ENCODE data around the gene ITPRIP.

Gene ITPRIP

DNA sequence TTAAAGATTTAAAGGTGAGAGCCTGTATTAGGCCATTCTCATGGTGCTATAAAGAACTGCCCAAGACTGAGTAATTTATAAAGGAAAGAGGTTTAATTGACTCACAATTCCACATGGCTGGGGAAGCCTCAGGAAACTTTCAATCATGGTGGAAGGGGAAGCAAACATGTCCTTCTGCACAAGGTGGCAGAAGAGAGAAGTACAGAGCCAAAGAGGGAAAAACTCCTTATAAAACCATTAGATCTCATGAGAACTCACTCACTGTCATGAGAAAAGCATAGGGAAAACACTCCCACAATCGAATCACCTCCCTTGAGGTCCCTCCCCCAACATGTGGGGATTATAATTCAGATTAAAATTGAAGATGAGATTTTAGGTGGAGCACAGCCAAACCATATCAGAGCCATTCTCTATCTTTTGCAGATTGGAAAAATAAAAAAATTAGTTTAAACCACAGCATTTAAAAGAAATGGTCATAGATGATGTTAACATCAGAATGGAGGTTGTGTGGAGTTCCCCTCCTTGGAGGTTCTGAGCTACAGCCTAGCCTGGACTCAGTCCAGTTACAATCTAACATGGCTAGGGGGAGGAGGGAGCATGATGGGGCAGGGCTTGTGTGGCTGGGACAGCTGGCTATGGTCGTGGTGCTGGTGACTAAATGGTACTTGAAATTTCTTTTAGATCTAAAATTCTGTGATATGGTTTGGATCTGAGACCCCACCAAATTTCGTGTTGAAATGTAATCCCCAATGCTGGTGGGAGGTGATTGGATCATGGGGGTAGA, 36.2 kb downstream of the ITPRIP start:
- Histone ChIP-seq H2BK15ac (ENCODE audit: low read depth, poor library complexity, severe bottlenecking) (peak overlapping the region; percentile 36), H2BK12ac (ENCODE audit: low read length in 2 of 2) (peak overlapping the region in 1 of 2 experiments; percentile 37), H3K9ac (ENCODE audit: low read length) (peak overlapping the region; percentile 91), H3K36me3 (ENCODE audit: control insufficient read depth in 1 of 2, insufficient read depth in 2 of 2, low read depth in 1 of 2, low read length in 2 of 2) (peaks cover 3 to 6% of the 10 kb centered on the region in 2 experiments), H2AK5ac (ENCODE audit: low read length, severe bottlenecking) (peak overlapping the region; percentile 68), H2BK5ac (ENCODE audit: low read depth, low read length, poor library complexity, severe bottlenecking) (no peak overlapping the region), H3K4me2 (ENCODE audit: low read length, poor library complexity, severe bottlenecking) (no peak overlapping the region), H4K8ac (ENCODE audit: low read length) (no peak overlapping the region), H3K23ac (ENCODE audit: low read length in 2 of 2) (no peak overlapping the region), H2BK120ac (ENCODE audit: low read depth, low read length) (no peak overlapping the region), H3K4me1 (ENCODE audit: control insufficient read depth, insufficient read depth, low read depth, low read length) (peaks cover 22% of the 10 kb centered on the region), H3K79me1 (replicated peaks; ENCODE audit: low read length, poor library complexity, severe bottlenecking) (no peaks in the 10 kb centered on the region), H4K91ac (ENCODE audit: low read length) (no peak overlapping the region), H2AFZ (ENCODE audit: low read depth, low read length) (no peak overlapping the region), H3K14ac (ENCODE audit: low read length in 2 of 2) (no peak overlapping the region), H3K18ac (ENCODE audit: low read depth in 1 of 2, low read length in 2 of 2) (no peak overlapping the region), H3K27me3 (ENCODE audit: control insufficient read depth in 1 of 2, insufficient read depth in 1 of 2, low read length in 2 of 2) (no peaks in the 10 kb centered on the region), H3K9me3 (ENCODE audit: control insufficient read depth, low read length) (no peaks in the 10 kb centered on the region), H3K4me3 (ENCODE audit: insufficient read depth in 1 of 2, low read depth in 1 of 2, low read length in 2 of 2) (no peak overlapping the region), H3K27ac (ENCODE audit: low read length, poor library complexity, severe bottlenecking) (no peak overlapping the region), H3K4ac (ENCODE audit: low read depth in 1 of 2, low read length in 2 of 2) (no peak overlapping the region)
- DNase-seq = no peak
- 79% methylated on average over 2 of the region's 3 CpGs for WGBS

GRCh38 chr10:104300736-104301292, 37.5 kb downstream of the ITPRIP start:
- Histone ChIP-seq H2BK15ac (ENCODE audit: low read depth, poor library complexity, severe bottlenecking) (no peak overlapping the region), H4K8ac (ENCODE audit: low read length) (peak overlapping the region; percentile 75), H3K4me1 (ENCODE audit: control insufficient read depth, insufficient read depth, low read depth, low read length) (peaks cover 21% of the 10 kb centered on the region), H2BK5ac (ENCODE audit: low read depth, low read length, poor library complexity, severe bottlenecking) (no peak overlapping the region), H3K79me1 (replicated peaks; ENCODE audit: low read length, poor library complexity, severe bottlenecking) (no peaks in the 10 kb centered on the region), H2BK12ac (ENCODE audit: low read length in 2 of 2) (peak overlapping the region; percentile 78 to 93), H2BK120ac (ENCODE audit: low read depth, low read length) (no peak overlapping the region), H2AFZ (ENCODE audit: low read depth, low read length) (no peak overlapping the region), H3K9ac (ENCODE audit: low read length) (peak overlapping the region; percentile 91), H3K27me3 (ENCODE audit: control insufficient read depth in 1 of 2, insufficient read depth in 1 of 2, low read length in 2 of 2) (no peaks in the 10 kb centered on the region), H3K4ac (ENCODE audit: low read depth in 1 of 2, low read length in 2 of 2) (peak overlapping the region in 1 of 2 experiments; percentile 77), H3K23ac (ENCODE audit: low read length in 2 of 2) (no peak overlapping the region), H3K4me3 (ENCODE audit: insufficient read depth in 1 of 2, low read depth in 1 of 2, low read length in 2 of 2) (peak overlapping the region in 1 of 2 experiments; percentile 52), H3K18ac (ENCODE audit: low read depth in 1 of 2, low read length in 2 of 2) (peak overlapping the region; percentile 34 to 86), H3K27ac (ENCODE audit: low read length, poor library complexity, severe bottlenecking) (peak overlapping the region; percentile 47), H3K4me2 (ENCODE audit: low read length, poor library complexity, severe bottlenecking) (peak overlapping the region; percentile 32), H2AK5ac (ENCODE audit: low read length, severe bottlenecking) (no peak overlapping the region), H3K36me3 (ENCODE audit: control insufficient read depth in 1 of 2, insufficient read depth in 2 of 2, low read depth in 1 of 2, low read length in 2 of 2) (no peaks in the 10 kb centered on the region), H3K14ac (ENCODE audit: low read length in 2 of 2) (no peak overlapping the region), H3K9me3 (ENCODE audit: control insufficient read depth, low read length) (no peaks in the 10 kb centered on the region), H4K91ac (ENCODE audit: low read length) (peak overlapping the region; percentile 85)
- WGBS = 35% methylated on average over 7 of the region's 7 CpGs
- DNase-seq = peak; percentile 98

GRCh38 chr10:104300002-104300735, 38.1 kb downstream of the ITPRIP start:
- H3K9ac ChIP-seq (ENCODE audit: low read length) = peak overlapping the region; percentile 91
- DNase-seq = peak; percentile 95
- H2BK120ac ChIP-seq (ENCODE audit: low read depth, low read length) = no peak overlapping the region
- no peaks in the 10 kb centered on the region for H3K36me3 ChIP-seq (ENCODE audit: control insufficient read depth in 1 of 2, insufficient read depth in 2 of 2, low read depth in 1 of 2, low read length in 2 of 2)
- H3K4ac ChIP-seq (ENCODE audit: low read depth in 1 of 2, low read length in 2 of 2) = peak overlapping the region; percentile 20 to 77
- H2BK5ac ChIP-seq (ENCODE audit: low read depth, low read length, poor library complexity, severe bottlenecking) = peak overlapping the region; percentile 60
- H2AK5ac ChIP-seq (ENCODE audit: low read length, severe bottlenecking) = peak overlapping the region; percentile 88
- peak overlapping the region; percentile 34 to 86 for H3K18ac ChIP-seq (ENCODE audit: low read depth in 1 of 2, low read length in 2 of 2)
- H4K8ac ChIP-seq (ENCODE audit: low read length) = peak overlapping the region; percentile 75
- peaks cover 19% of the 10 kb centered on the region for H3K4me1 ChIP-seq (ENCODE audit: control insufficient read depth, insufficient read depth, low read depth, low read length)
- no peak overlapping the region for H2AFZ ChIP-seq (ENCODE audit: low read depth, low read length)
- no peaks in the 10 kb centered on the region for H3K79me1 ChIP-seq (replicated peaks; ENCODE audit: low read length, poor library complexity, severe bottlenecking)
- H3K14ac ChIP-seq (ENCODE audit: low read length in 2 of 2) = no peak overlapping the region
- H3K9me3 ChIP-seq (ENCODE audit: control insufficient read depth, low read length) = no peaks in the 10 kb centered on the region
- 50% methylated on average over 12 of the region's 12 CpGs for WGBS
- peak overlapping the region; percentile 85 for H4K91ac ChIP-seq (ENCODE audit: low read length)
- H3K27ac ChIP-seq (ENCODE audit: low read length, poor library complexity, severe bottlenecking) = peak overlapping the region; percentile 47
- H2BK12ac ChIP-seq (ENCODE audit: low read length in 2 of 2) = peak overlapping the region; percentile 78 to 93
- H3K4me2 ChIP-seq (ENCODE audit: low read length, poor library complexity, severe bottlenecking) = no peak overlapping the region
- H2BK15ac ChIP-seq (ENCODE audit: low read depth, poor library complexity, severe bottlenecking) = no peak overlapping the region
- H3K4me3 ChIP-seq (ENCODE audit: insufficient read depth in 1 of 2, low read depth in 1 of 2, low read length in 2 of 2) = peak overlapping the region in 1 of 2 experiments; percentile 52
- no peak overlapping the region for H3K23ac ChIP-seq (ENCODE audit: low read length in 2 of 2)
- no peaks in the 10 kb centered on the region for H3K27me3 ChIP-seq (ENCODE audit: control insufficient read depth in 1 of 2, insufficient read depth in 1 of 2, low read length in 2 of 2)
